Stimulated activated CD8-positive, alpha-beta memory T cell treated with anti-CD3 and anti-CD28 coated beads, Interleukin-2, amount 100 ng/mL, for 48 hours (primary cell): ENCODE measurements around the gene RIN3.

Source experiments
- DNase-seq, 2 donors: peaks; one replicate each; pipeline ENCODE4 v3.0.0-alpha.2; 2020; ENCODE audit warnings: low read depth in 2 of 2

RIN3 gene

DNA sequence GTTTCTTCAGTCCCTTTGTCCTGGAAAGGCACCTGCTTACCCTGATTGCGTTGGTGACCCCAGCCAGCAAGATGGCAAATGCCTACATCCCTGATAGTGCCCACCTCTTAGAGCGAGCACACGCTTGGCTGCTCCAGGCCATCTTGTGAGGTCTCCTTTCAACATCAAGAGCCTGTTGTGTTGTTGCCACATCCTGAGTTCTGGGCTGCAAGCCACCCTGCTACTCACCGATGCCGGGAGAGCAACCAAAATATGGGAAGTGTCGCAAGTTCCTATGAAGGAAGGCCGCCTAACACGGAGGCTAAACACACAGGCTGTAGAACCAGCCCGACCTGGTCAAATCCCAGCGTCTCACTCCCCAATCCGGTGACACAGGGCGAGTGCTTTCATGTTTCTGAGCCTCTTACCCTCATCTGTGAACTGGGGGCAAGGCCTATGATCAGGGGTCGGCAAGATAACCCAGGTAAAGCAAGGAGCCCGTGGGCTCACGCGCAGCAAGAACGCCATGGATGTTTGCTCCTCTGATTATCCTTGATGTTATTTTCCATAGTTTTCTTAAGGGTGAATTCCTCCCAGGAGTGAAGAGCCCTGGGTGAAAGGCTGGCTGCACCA lies 136.5 kb downstream of the RIN3 start:
- DNase-seq: no peak

DNA sequence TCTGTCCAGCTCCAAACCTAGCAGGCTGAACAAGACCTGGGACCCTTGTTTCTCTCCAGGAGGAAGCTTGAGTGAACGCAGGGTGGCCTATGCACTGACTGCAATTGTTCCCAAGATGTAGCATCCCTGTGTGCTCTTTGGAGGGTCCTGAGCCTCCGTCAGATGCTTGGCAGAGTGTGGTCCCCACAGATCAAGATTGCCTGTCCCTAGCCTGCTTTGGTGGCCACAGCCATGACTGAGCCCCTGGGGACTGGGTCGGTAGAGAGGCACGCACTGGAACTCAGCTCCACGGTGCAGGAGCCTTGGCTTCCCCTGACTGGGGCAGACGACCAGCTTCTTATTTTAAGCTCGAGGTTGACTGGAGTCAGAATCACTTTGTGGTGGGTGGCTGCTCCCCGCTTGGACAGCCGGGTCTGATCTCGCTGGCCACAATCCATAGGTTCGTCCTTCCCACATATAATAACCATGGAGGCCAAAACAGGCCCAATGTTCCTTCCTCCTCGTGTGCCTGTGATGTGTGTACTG lies 137.1 kb downstream of the RIN3 start:
- no peak for DNase-seq

DNA sequence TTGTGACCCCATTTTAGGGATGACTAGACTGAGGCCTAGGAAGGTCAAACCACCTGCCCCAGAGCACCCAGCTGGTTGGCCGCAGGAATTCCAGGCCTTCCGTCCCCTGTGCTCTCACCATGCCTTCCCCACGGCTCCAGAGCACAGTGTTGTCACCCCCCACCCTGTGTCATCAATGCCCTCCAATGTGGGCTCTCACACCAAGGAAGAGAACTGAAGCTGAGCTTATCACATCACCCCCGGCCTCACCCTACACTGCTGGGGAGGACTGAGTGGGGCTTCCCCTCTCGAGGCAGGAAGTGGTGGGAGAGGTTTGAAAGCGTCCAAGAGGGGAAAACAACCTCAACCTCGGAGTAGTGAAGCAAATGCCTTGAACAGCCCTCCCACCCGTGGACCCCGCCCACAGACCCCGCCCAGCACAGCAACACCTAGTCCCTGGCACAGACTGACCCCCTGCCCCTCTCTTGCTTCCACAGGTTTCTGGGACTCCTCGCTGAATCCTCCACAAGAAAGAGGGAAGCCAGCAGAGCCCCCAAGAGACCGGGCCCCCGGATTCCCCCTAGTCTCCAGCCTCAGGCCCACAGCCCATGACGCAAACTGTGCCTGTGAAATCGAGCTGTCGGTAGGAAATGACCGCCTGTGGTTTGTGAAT lies 137.7 kb downstream of the RIN3 start:
- peak; percentile 64 to 72 for DNase-seq

DNA sequence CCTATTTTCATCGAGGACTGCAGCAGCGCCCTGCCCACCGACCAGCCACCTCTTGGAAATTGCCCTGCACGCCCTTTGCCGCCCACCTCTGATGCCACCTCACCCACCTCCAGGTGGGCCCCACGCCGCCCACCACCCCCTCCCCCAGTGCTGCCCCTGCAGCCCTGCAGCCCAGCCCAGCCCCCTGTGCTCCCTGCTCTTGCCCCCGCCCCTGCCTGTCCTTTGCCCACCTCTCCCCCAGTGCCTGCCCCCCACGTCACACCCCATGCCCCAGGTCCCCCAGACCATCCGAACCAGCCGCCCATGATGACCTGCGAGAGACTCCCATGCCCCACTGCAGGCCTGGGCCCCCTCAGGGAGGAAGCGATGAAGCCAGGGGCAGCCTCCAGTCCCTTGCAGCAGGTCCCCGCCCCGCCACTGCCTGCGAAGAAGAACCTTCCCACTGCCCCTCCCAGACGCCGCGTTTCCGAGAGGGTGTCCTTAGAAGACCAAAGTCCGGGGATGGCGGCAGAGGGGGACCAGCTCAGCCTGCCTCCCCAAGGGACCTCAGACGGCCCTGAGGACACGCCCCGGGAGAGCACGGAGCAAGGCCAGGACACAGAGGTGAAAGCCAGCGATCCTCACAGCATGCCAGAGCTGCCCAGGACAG lies 138.3 kb downstream of the RIN3 start:
- DNase-seq: peak in 1 of 2 donors; percentile 51

DNA sequence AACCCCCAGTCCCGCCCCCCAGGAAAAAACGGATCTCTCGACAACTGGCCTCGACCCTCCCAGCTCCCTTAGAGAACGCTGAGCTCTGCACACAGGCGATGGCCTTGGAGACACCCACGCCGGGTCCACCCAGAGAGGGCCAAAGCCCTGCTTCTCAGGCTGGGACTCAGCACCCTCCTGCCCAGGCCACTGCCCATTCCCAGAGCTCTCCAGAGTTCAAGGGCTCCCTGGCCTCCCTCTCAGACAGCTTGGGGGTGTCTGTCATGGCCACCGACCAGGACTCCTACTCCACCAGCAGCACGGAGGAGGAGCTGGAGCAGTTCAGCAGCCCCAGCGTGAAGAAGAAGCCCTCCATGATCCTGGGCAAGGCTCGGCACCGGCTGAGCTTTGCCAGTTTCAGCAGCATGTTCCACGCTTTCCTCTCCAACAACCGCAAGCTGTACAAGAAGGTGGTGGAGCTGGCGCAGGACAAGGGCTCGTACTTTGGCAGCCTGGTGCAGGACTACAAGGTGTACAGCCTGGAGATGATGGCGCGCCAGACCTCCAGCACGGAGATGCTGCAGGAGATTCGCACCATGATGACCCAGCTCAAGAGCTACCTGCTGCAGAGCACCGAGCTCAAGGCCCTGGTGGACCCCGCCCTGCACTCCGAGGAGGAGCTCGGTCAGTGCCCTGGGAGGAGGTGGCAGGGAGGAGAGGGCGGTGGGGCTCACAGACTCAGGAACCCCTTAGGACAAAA lies 139.0 kb downstream of the RIN3 start:
- DNase-seq: no peak

DNA sequence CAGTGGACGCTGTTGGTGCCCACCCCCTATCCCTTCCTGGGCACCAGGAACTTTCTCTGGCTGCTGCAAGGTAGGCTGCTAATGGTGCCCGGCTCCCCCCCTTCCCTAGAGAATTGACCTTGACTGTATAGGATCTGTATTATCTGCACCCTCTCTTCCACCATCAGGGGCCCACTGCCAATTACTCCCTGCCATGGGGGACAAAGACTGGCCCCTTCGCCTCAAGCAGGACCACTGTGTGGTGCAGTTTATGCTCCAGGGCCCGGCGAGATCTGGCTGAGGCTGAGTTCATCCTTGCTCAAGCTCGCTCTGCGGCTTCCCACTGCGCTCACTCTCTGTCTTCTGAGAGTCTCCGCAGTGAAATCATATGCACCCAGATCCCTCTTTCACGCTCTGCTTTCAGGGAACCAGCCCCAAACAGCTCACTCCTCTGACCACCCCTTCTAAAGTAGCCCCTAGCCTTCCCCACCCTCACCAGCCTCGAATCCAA lies 139.6 kb downstream of the RIN3 start:
- no peak for DNase-seq

DNA sequence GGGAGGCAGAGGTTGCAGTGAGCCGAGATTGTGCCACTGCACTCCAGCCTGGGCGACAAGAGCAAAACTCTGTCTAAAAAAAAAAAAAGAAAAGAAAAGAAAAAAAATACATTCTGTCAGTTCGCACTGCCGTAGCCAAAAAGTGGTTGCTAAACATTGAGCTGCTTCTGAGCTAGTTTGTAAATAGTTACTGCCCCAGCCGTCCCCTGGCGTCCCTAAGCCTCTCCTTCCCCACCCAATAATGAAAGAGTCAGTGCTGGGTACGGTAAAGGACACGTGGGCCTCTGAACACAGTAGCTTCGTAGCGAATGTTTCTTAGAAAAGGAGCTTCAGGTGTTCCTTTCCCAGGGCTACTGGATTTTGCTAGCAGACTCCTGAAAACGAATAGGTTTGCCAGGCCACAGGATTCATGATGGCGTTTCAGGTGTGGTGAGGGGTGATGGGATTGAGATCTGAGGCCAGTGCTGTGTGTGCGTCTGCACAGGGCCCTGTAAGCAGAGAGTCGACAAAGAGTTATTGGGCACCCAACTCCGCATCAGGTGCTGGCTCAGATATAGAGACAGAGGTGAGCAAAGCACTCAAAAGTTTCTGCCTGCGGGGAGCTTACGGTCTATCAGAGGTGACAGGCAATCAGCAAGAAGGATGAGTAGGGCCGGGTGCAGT lies 140.8 kb downstream of the RIN3 start:
- no peak for DNase-seq

DNA sequence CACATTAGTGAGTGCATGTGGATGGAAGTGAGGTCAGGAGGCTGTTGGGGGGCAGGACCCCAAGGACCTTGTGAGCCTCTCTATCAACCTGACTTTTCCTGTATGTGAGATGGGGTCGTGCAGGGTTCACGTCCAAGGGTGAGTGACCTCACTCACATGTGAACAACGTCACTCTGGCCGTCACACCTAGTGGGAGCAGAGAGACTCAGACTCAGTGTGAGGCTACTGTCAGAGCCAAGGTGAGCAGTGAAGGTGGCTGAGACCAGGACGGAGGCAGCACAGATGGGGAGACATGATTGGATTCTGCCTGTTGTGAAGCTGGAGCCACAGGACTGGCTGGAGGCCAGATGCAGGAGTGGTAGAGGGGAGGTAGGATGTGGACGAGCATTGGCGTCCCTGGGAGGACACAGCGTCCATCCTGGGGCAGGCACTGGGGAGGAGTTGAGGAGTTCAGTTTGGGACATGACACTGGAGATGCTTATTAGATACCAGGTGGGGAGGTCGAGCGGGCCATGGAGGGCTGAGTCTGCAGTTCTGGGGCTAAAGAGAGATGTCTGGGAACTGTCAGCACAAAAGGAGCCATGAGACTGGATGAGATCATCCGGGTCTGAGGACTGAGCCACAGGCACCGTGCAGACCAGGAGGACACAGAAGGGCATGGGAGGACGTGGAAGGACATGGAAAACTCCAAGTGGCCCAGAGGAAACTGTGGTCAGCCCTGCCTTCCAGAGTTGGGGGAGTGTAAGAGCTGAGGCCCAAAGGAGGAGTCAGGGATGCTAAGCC lies 142.0 kb downstream of the RIN3 start:
- DNase-seq: no peak

DNA sequence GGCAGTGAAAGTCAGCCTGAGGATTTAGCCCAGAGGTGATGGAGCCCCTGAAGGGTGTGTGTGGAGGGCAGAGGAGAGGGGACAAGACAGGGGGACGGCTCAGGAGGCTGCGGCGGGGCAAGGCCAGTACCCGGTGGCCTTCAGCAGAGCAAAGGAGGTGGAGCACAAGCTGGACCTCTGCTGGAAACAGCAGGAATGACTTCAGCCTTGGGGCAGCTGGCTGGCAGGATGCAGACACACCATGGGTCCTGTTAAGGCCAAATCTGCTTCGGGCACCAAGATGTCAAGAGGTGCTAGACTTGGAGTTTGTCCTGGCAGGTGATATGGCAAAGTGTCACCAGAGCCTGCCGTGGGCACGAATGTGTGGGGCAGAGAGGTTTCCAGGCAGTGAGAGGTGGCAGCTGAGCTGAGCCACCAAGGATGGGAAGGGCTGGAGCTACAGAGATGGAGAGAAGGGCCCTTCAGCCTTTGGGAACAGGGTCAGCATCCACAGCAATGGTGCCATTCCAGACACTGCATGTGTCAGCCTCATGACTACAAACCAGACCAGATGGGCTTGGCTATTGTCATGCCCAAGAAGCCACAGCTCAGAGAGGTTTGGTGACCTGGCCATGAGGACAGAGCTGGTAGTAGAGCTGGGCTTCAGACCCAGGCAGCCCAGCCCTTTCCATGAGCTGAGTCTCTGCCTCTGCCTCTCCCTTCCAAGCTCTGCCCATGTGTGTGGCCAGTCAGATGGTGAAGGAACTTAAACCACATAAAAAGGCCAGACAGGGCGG lies 142.9 kb downstream of the RIN3 start:
- DNase-seq: no peak

DNA sequence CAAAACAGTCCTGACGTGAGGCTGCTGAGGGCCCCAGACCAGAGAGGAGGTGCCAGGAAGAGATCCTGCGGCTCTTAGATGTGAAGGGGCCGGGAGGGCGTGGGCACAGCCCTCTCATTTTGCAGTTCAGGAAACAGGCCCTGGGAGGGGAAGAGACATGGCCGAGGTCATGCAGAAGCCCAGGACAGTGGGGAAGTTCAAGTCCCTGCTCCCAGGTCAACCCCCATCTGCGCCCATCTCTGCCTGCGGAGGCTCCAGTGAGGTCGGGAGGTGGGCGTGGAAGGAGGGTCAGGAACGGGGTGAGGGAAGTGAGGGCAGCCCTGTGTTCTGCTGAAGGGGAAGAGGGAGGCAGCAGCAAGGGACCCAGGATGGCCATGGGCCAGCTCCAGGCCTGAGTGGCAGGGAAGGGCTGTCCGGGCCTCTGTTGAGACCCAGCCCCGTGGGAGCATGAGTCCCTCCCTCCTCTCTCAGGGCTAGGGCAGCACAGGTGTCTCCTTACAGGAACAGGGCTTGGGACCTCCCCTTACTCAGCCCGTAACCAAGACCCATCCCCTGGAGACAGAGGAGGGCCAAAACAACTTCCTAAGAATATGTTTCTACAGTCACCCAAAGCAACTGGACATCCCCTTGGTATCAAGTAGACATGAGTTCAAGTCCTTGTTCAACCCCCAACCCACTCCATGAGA lies 144.0 kb downstream of the RIN3 start:
- DNase-seq: no peak

DNA sequence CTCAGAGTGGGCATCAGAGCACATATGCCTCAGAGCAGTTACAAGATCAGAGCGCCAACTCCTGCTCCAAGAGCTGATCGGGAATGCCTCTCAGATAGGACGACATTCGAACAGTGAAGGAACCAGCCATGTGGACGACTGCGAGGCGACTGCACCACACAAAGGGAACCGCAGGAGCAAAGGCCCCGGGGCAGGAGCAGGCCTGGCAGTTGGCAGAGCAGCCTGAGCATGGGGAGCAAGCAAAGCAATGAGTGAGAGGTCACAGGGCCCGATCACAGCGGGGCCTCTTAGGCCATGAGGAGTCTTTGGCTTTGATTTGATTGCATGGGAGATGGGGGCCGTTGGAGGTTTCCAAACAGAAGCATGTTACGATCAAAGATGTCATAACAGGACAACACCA lies 144.6 kb downstream of the RIN3 start:
- no peak for DNase-seq

DNA sequence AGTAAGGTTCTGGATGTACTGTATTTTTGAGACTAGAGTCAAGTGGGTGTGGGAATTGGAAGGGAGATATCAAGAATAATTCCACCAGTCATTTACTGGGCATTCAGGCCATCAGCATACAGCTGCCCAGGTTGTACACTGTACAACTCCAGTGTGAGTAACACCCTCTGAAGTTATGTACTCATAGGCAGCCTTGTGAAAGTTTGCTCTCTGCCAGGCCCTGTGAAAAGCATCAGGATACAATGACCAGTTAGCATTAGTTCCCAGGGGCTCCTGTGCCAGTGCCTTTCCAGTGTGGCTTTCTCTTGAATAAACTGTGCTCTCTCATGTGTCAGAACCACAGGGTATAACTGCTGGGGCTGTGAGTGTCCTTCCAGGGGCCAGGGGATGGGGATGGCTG lies 145.1 kb downstream of the RIN3 start:
- no peak for DNase-seq

DNA sequence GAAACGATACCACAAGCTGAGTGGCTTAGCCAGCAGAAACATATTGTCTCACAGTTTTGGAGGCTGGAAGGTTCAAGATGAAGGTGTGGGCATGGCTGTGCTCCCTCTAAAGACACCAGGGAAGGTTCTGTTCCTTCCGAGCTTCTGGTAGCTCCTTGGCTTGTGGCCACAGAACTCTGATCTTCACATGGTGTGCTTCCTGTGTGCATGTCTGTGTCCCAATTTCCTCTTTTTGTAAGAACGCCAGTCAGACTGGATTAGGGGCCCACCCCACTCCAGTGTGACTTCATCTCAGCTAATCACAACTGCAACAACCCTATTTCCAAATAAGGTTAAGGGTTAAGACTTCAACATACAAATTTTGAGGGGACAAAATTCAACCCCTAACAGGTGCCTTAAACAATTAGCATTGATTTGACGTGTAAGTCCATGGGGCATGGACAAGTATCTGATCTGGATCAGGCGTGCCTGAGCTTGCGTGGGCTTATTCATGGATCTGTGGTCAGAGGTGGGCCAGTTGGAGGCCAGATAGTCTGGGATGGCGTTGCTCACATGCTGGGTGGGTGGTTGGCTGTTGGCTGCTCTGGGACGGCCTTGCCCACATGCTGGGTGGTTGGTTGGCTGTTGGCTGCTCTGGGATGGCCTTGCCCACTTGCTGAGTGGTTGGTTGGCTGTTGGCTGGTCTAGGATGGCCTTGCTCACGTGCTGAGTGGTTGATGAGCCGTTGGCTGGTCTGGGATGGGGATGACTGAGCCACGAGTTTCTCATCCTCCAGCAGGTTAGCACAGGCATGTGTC lies 146.4 kb downstream of the RIN3 start:
- no peak for DNase-seq

DNA sequence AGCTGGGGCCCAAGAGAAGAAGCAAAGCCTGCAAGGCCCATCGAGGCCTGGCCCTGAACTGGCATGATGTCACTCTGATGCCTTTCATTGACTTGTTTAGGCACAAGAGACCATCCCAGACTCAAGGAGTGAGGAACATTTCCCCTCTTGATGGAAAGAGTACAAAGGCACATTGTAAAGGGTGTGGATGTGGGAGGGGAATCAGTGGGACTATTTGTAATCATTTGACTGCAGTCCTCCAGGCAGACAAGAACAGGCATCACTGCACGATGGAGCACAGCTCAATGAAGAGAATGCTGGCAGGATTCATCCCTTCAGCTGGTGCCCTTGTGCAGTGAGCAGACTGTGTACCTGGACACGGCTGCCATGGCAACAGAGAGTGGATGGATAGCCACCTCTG lies 147.0 kb downstream of the RIN3 start:
- DNase-seq: no peak

DNA sequence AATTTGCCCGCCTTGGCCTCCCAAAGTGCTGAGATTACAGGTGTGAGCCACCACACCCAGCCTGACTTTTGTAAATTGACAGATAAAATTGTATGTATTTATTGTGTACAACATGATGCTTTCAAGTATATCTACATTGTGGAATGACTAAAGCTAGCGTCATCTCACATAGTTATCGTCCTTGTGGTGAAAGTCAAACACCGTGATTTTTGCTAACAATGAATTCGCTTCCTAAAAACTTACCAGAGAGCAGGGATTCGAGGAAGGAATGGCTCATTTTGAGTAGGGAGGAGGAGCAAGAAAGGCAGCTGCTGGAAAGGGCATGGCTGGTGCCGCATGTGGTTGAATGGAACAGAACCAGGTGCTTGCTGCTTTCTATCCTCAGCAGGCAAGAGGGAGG lies 149.5 kb downstream of the RIN3 start:
- no peak for DNase-seq

DNA sequence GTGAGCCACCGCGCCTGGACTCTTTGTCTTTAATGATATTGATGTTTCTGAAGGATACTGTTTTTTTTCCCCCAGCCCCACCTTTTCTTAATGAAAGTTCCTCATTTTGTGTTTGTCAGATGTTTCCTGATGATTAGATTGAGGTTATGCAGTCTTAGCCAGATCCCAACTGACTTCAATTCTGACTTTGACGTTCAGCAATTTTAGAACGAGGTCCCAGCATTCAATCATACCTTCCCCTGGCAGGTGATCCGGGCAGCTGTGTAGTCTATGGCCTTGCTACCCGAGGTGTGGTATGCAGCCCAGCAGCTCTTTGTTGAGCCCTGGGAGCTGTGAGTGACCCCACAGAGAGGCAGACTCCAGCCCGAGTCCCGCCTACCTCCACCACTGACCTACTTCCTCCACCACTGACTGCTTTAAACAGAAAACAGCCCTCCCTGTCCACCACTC lies 152.1 kb downstream of the RIN3 start:
- DNase-seq: no peak

DNA sequence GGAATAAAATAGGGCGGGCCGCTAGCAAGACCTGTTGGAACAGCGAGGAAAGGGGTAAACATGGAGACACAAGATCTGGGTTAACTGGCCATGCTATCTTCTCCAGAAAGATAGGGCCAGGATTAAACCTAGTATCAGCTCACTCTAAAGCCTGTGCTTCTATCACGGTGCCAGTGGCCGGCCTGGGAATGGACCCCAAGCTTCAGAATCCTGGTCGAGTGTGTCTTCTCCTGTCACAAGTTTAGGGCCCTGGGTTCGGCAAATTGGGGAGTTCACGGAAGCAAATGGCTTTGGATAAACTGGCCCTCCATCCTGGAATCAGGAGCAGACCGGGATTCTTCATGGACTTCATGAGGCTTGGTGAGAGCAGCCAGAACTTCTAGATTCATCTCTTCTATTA lies 152.7 kb downstream of the RIN3 start:
- DNase-seq: no peak

DNA sequence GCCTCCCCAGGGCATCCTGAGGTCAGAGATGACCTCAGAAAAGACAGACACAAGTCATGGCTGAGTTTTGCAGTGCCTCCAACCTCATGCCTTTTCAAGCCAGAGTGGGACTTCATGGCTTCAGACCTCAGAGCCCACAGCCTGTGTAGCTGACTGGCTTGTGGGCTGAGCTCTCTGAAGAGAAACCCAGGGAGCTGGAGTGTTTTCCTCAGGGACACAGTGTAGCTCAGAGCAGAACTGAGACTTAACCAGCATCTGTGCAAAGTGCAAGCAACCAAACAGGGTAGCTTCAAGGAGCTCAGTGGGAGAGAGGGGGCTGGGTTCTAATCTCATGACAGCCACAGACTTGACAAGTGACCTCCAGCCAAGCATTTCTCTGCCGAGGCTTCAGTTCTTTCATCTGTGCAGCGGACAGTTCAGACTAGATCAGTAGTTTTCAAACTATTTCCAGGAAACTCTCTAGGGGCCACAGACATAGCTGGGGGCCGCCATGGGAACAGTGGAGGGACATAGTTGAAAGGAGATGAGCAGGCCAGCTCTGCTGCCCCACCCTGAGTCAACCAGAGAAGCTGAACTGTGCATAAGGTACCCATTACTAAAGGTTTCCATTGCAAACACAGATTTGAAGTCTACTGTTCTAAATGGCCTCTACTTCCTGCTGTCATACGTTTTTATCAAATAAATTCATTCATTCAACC lies 154.8 kb downstream of the RIN3 start:
- no peak for DNase-seq
